Activated T-cell treated with anti-CD3 and anti-CD28 coated beads, Interleukin-2, amount 50 U/mL, for 24 hours (primary cell): ENCODE results near the gene RNU6-8.

ENCODE experiments used
- DNase-seq: peaks from one replicate; pipeline ENCODE4 v3.0.0-alpha.2; 2020
- H3K27ac Mint-ChIP-seq: 2 replicates; pipeline ENCODE4 v1.8.0; 2020; ENCODE audit warnings: mild to moderate bottlenecking, mixed read lengths
- H3K27me3 Mint-ChIP-seq: 2 replicates; pipeline ENCODE4 v1.8.0; 2020; ENCODE audit warnings: mixed read lengths
- H3K36me3 Mint-ChIP-seq: 2 replicates; pipeline ENCODE4 v1.8.0; 2020; ENCODE audit warnings: low read depth, mixed read lengths
- H3K4me1 Mint-ChIP-seq: 2 replicates; pipeline ENCODE4 v1.8.0; 2020; ENCODE audit warnings: low read depth, mixed read lengths
- H3K4me3 Mint-ChIP-seq: 2 replicates; pipeline ENCODE4 v1.8.0; 2020; ENCODE audit warnings: mild to moderate bottlenecking, moderate library complexity, mixed read lengths
- H3K9me3 Mint-ChIP-seq: 2 replicates; pipeline ENCODE4 v1.8.0; 2020; ENCODE audit warnings: mixed read lengths

Gene RNU6-8

DNA sequence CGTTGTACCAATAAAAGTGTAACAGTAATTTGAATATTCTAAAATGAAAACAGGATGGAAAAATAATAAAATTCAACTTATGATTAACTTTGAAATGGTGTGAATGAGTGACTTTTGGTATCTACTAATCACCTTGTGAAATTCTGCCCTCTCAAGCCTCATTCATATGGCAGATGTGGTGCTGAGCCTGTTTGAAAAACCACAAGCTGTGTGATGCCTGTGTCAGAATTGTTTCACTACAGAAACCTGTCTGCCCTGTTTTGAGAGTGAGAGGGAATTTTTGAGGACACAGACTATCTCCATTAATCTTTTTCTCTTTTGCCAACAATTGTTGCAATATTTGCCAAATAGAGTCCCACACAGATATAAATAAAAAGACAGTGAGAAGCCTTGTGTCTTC is 5.2 kb downstream of the RNU6-8 start:
- Mint-ChIP-seq H3K4me3 (no peak overlapping the region), H3K4me1 (peaks cover 49% of the 10 kb centered on the region), H3K27ac (no peak overlapping the region), H3K9me3 (no peaks in the 10 kb centered on the region), H3K36me3 (no peaks in the 10 kb centered on the region), H3K27me3 (peaks cover 11% of the 10 kb centered on the region)
- DNase-seq = no peak

DNA sequence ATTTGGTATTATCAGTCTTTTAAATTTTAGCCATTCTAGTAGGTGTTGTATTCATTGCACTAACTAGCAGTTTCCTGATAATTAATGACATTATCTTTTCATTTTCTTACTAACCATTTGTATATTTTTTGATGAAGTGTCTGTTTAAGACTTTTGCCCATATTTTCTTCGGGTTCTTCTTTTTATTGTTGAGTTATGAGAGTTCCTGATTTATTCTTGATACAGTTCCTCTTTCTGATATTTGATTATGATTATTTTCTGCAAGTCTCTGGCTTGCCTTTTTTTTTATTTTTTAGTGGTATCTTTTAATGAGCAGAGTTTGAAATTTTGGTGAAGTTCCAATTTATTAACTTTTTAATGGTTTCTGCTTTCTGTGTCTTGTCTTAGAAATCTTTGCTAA is 7.4 kb downstream of the RNU6-8 start:
- H3K27ac Mint-ChIP-seq = no peak overlapping the region
- H3K4me1 Mint-ChIP-seq = peaks cover 35% of the 10 kb centered on the region
- peaks cover 18% of the 10 kb centered on the region for H3K27me3 Mint-ChIP-seq
- H3K36me3 Mint-ChIP-seq = no peaks in the 10 kb centered on the region
- DNase-seq = no peak
- H3K4me3 Mint-ChIP-seq = no peak overlapping the region
- H3K9me3 Mint-ChIP-seq = no peaks in the 10 kb centered on the region

- Mint-ChIP-seq H3K27me3 (peaks cover 21% of the 10 kb centered on the region), H3K9me3 (no peaks in the 10 kb centered on the region), H3K4me3 (no peak overlapping the region), H3K36me3 (no peaks in the 10 kb centered on the region), H3K27ac (peak overlapping the region; percentile 77), H3K4me1 (peaks cover 29% of the 10 kb centered on the region)
- DNase-seq = no peak
These were observed 9.5 kb downstream of the RNU6-8 start for GRCh38 chr14:32193532-32193931.

DNA sequence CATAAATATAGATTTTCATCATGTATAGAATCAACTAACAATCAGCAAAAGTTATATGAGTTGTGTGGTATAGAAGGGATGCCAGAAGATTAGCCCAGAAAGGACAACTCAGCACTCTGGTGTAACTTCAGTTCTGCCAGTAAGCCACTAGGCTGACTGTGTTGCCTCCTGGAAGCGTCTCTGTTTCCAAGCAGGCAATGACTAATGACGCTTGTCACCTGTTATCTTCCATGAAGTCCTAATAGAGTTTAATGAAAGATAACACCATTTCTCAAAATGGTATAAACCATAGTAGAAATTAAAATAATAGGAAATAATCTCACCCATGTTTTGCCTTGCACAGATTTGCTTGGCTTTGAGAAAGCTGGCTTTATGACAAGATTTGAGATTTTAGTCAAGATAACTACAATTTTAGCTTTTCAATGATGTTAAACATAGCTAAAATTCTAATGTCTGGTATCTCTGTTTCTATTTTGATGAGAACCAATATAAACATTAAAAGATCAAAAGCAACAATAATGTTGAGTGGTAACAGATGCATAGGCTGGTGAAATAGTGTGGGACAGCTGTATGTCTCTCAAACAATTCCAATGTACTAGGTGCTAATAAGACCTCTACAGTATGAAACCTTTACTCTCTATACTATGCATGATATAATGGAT is 10.2 kb downstream of the RNU6-8 start:
- Mint-ChIP-seq H3K27me3 (peaks cover 21% of the 10 kb centered on the region), H3K9me3 (no peaks in the 10 kb centered on the region), H3K4me1 (peaks cover 26% of the 10 kb centered on the region), H3K4me3 (no peak overlapping the region), H3K27ac (peak overlapping the region; percentile 77), H3K36me3 (no peaks in the 10 kb centered on the region)
- DNase-seq = no peak

DNA sequence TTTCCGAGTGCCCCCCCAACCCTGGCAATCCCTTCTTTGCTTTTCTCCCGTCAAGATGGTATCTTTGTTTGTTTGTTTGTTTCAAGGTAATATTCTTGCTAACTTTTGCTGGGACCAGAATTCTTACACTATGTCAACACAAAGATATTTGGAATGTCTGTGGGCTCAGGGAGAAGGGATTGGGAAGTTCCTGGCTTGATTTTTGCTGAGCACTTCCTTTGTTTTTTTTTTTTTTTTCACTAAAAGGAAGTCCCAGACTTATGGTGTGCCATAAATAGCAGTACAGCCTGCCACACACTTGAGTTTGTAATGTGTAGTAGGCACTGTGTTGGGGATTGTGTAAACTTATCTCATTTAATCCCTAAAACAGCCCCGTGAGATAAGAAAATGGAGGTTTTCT is 12.4 kb downstream of the RNU6-8 start:
- H3K9me3 Mint-ChIP-seq = peaks cover 3% of the 10 kb centered on the region
- peaks cover 25% of the 10 kb centered on the region for H3K4me1 Mint-ChIP-seq
- H3K27ac Mint-ChIP-seq = no peak overlapping the region
- no peak overlapping the region for H3K4me3 Mint-ChIP-seq
- DNase-seq = no peak
- peaks cover 18% of the 10 kb centered on the region for H3K27me3 Mint-ChIP-seq
- no peaks in the 10 kb centered on the region for H3K36me3 Mint-ChIP-seq

GRCh38 chr14:32189811-32190210 is 13.3 kb downstream of the RNU6-8 start:
- H3K27me3 Mint-ChIP-seq = peaks cover 12% of the 10 kb centered on the region
- peaks cover 8% of the 10 kb centered on the region for H3K9me3 Mint-ChIP-seq
- peaks cover 25% of the 10 kb centered on the region for H3K4me1 Mint-ChIP-seq
- no peak overlapping the region for H3K27ac Mint-ChIP-seq
- no peak overlapping the region for H3K4me3 Mint-ChIP-seq
- H3K36me3 Mint-ChIP-seq = no peaks in the 10 kb centered on the region
- DNase-seq = no peak

- Mint-ChIP-seq H3K27ac (no peak overlapping the region), H3K4me3 (no peak overlapping the region), H3K36me3 (no peaks in the 10 kb centered on the region)
These were observed 16.8 kb downstream of the RNU6-8 start for GRCh38 chr14:32186248-32186647.

DNA sequence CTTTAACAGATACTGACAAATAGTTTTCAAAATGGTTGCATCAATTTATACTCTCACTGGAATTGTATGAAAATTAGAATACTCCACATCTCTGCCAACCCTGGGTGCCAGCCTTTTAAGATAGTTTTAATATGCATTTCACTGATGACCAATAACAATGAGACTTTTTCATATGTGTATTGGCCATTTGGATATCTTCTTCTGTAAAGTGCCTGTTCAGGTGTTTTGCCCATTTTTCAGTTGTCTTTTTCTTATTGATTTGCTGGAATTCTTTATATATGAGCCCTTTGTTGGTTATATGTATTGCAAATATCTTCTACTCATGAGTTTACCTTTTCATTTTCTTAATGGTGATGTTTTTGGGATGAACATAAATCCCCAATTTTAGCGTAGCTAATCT is 18.0 kb downstream of the RNU6-8 start:
- H3K4me3 Mint-ChIP-seq = no peak overlapping the region
- no peaks in the 10 kb centered on the region for H3K36me3 Mint-ChIP-seq
- H3K4me1 Mint-ChIP-seq = peaks cover 5% of the 10 kb centered on the region
- no peak for DNase-seq
- peaks cover 16% of the 10 kb centered on the region for H3K9me3 Mint-ChIP-seq
- H3K27ac Mint-ChIP-seq = no peak overlapping the region
- no peaks in the 10 kb centered on the region for H3K27me3 Mint-ChIP-seq

More at GRCh38 chr14:32186248-32186647, 16.8 kb downstream of the RNU6-8 start:
- peaks cover 4% of the 10 kb centered on the region for H3K27me3 Mint-ChIP-seq
- DNase-seq = no peak
- peaks cover 5% of the 10 kb centered on the region for H3K4me1 Mint-ChIP-seq
- peaks cover 11% of the 10 kb centered on the region for H3K9me3 Mint-ChIP-seq

- Mint-ChIP-seq H3K27ac (no peak overlapping the region), H3K4me1 (peaks cover 5% of the 10 kb centered on the region), H3K27me3 (peaks cover 2% of the 10 kb centered on the region), H3K4me3 (no peak overlapping the region), H3K9me3 (peaks cover 18% of the 10 kb centered on the region), H3K36me3 (no peaks in the 10 kb centered on the region)
- DNase-seq = no peak
These were observed 19.7 kb downstream of the RNU6-8 start for GRCh38 chr14:32183151-32184058.

- no peak for DNase-seq
- H3K4me3 Mint-ChIP-seq = no peak overlapping the region
- no peaks in the 10 kb centered on the region for H3K4me1 Mint-ChIP-seq
- H3K9me3 Mint-ChIP-seq = no peaks in the 10 kb centered on the region
- H3K36me3 Mint-ChIP-seq = no peaks in the 10 kb centered on the region
- H3K27ac Mint-ChIP-seq = no peak overlapping the region
- no peaks in the 10 kb centered on the region for H3K27me3 Mint-ChIP-seq
These were observed 31.6 kb downstream of the RNU6-8 start for GRCh38 chr14:32171469-32171868.

GRCh38 chr14:32169191-32169590 is 33.9 kb downstream of the RNU6-8 start:
- Mint-ChIP-seq H3K4me1 (no peaks in the 10 kb centered on the region), H3K27ac (no peak overlapping the region), H3K4me3 (no peak overlapping the region), H3K27me3 (no peaks in the 10 kb centered on the region), H3K9me3 (no peaks in the 10 kb centered on the region), H3K36me3 (no peaks in the 10 kb centered on the region)
- no peak for DNase-seq

DNA sequence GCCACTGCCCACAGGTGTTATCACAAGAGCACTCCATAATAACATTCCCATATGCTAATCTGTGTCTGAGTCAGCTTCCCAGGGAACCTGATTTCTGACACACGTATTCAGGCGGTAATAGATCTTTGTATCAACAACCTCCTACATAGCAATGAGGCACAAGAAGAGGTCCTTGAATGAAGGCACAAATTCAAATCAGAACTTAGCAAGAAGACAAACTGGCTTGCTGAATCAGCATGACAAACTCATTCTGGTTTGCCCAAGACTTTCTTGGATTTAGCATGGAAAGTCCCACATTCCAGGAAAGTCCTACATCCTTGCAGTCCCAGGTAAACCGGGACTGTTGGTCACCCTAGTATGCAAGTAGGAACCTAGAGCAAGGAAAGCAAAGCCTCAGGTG is 35.2 kb downstream of the RNU6-8 start:
- Mint-ChIP-seq H3K27ac (no peak overlapping the region), H3K36me3 (no peaks in the 10 kb centered on the region), H3K9me3 (no peaks in the 10 kb centered on the region), H3K27me3 (no peaks in the 10 kb centered on the region), H3K4me1 (no peaks in the 10 kb centered on the region), H3K4me3 (no peak overlapping the region)
- DNase-seq = no peak

GRCh38 chr14:32166924-32167323 is 36.1 kb downstream of the RNU6-8 start:
- H3K27me3 Mint-ChIP-seq = no peaks in the 10 kb centered on the region
- H3K4me3 Mint-ChIP-seq = no peak overlapping the region
- H3K36me3 Mint-ChIP-seq = no peaks in the 10 kb centered on the region
- H3K4me1 Mint-ChIP-seq = no peaks in the 10 kb centered on the region
- H3K27ac Mint-ChIP-seq = no peak overlapping the region
- H3K9me3 Mint-ChIP-seq = peaks cover 6% of the 10 kb centered on the region
- no peak for DNase-seq

DNA sequence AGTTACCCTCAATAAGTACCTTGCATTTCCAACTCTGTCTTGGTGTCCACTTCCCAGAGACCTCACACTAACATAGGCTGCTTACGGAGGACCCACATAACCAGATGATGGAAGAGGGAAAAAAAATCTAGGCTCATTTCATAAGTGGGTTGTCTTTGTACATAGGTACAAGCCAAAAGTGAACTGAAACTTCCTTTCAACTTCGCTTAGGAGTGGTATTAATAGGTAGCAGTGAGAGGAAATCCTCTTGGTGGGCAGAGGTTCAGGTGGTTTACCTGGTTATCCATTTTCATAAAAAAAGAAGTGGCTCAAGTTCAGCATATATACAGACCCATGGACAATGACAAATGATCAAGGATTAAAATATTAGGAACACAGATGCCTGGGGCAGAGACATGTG is 37.0 kb downstream of the RNU6-8 start:
- no peak for DNase-seq
- no peaks in the 10 kb centered on the region for H3K27me3 Mint-ChIP-seq

More for the DNA sequence above, 37.0 kb downstream of the RNU6-8 start:
- Mint-ChIP-seq H3K36me3 (no peaks in the 10 kb centered on the region), H3K4me3 (no peak overlapping the region), H3K27ac (no peak overlapping the region), H3K9me3 (peaks cover 9% of the 10 kb centered on the region), H3K4me1 (no peaks in the 10 kb centered on the region)
